GM18520 (cell line): Measurements from ENCODE around the gene ACBD6.

Source experiments
- ATAC-seq: cut with Tn5 transposase; IDR thresholded peaks from one replicate; pipeline ENCODE4 v1.9.1; 2021; ENCODE audit not compliant: unreplicated experiment

Gene ACBD6

DNA sequence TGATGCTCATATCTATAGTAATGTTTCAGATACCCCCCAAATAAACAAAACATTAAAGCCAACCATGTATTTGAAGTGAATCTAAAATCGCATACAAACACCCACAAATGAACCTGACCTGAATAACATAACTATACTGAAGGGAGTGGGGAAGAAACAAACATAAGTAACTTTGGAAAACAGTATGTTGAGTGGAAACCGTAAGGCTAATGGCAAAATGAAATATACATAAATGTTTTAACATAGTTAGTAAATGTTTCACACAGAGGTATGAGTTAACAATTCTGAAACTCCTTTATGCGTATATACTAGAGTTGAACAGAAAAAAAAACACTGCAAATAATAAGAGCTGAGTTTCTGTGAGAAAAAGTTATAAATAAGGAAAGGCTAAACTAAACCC, 125.6 kb downstream of the ACBD6 start:
- no peak for ATAC-seq

DNA sequence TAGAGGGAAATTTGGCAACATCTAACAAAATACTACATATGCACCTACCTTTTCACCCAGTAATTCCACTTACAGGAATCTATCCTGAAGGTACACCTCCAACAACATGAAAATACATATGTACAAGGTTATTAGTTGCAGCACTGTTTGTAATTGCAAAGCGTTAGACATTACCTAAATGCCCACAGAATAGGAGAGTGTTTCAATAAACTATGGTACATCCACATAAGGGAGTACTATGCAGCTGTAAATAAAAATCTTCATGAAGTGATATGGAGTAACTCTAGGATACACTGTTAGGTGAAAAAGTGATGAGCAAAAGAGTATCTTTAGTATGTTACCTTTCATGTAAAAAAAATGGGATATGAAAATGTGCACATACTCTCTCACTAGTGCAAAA, 126.1 kb downstream of the ACBD6 start:
- ATAC-seq: no peak

DNA sequence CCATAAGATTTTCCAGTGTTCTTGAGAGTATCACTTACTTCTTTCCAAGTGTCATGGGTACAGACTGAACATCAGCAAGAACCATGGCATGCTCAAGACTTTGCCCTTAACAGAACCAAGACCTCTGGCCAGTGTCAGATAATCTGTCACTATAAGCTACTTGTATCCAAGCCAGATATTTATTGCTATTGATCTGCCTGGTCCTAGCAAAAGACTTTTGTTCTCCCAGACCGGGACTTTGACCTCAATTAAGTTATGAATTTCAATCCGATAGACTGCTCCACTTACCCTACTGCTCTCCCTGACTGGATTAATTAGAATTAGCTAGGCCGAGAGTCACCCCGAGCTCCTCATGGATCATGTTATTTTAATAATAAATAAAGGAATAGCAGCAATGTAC, 129.6 kb downstream of the ACBD6 start:
- no peak for ATAC-seq

DNA sequence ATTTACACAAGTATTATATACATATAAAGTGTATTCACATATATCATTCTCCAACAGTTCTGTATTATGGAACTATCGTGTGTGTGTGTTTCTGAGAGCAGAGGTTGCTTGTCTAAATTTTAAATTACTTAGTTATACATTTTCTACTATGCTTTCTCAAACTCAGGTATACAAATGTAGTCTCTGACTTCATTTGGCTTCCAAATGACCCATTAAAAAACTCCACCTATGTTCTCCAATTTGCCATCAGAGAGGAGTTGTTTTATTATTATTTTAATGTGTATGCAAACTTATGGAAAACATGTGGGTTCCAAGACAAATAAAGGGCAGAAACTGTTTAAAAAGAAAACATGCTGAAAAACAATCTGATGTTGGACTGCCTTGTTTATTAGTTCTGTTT, 131.8 kb downstream of the ACBD6 start:
- no peak for ATAC-seq

DNA sequence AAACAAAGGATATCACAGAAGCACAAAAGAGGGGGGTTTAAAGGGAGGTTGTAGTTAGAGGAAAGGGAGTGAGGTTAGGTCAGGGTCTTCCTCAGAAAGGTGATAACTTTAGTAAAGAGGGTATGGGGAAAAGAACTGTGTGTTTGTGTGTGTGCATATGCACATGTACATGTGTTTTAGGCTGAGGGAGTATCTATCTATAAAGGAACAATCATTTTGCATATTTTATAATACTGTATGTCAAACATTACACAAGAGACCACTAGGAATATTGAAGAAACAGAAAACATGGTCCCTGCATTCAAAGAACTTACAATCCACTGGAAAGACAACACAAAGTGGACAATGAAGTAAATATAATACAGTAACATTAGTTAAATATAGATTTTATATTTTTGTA, 132.2 kb downstream of the ACBD6 start:
- ATAC-seq: no peak

DNA sequence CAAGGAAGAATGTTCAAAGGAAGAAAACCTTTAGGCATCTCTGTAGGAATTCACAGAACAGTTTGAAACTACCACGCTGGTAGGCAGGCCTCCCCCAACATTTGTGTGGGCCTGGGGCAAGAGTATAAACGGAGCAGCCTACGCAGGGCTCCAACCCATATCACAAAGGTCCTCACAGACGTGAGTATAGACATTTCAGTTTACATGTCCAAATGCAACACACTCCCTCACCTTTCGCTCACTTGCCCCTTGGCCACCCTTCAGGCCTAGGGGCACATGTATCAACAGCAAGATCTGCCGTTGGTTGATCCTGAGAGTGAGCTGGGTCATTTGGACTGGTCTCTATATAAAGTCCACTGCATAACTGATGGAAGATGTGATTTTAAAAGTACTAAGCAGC, 133.3 kb downstream of the ACBD6 start:
- ATAC-seq: no peak

DNA sequence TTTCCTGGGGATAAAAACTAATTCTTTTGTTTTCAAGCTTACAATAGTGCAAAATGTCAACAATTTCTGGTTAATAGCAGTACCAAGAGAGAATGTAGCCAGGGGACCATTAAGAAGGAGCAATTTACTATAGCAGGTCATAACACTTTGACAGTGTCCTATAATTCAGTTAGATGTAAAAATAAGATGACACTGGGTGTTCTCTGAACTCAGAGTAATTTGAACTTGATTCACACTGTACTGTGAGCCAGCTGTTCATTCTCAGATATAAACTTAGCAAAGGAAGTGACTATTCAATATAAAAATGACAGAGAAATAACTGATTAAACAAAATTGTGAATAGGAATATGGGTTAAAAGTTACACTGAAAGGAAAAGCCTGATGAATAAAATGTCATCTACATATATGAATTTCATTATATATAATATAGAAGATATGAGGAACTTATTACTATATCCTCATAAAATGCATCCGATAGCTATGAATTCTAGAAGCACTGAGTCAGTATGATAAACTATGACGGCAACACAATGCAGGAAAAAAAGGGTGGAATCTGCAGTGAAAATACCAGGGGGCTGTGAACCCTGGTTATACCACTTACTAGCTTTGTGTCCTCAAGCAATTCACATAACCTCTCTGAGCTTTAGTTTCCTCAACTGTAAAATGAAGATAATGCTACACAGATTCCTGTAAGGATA, 135.9 kb downstream of the ACBD6 start:
- no peak for ATAC-seq

DNA sequence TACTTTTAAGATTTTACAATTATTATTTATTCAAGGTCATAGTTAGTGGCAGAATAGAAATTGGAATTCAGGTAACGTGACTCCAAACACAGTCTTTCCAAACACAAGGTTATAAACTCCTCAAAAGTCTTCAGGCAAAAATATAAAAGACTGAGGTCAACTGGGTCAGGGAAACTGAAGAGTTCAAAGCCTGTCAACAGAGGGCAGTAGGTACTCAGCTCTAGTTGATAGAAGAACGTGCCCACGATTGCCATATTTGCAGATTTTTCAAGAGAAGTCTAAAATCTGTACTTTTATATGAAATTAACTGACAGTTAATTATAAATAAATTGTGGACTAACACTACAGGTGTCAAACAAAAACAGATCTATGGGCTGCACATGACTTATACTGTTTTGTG, 137.3 kb downstream of the ACBD6 start:
- no peak for ATAC-seq

DNA sequence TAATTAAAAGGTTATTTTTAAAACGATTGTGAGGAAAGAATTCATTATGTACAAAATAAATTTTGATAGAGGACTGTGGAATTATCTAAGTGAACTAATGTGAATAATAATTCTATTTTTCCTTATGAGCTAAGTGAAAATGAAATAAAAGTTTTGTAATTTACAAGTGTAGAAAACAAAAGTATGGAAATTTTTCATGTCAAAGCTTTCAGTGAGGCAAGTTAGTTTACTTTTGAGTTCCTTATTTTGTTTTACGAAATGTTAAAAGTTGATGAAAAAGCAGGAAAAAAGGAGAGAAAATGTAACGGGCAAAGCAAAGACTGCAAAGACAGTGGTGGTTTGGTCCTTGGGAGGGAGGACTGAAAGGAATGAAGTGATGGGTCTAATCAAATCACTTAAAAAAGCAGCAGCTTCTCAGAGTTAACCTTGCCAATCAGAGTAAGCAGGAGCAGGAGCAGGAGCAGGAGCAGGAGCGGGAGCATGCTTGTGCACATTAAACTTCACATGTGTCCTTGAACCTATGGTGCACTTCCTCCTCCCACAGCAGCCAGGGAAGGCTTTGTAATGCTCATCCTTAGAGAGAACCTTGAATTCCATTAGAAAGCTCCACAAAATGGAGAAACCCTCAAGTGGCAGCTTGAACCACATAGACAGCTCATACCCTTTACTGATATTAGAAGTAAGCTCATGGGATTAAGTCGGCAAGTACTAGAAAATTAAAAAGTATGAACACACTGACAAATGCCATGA, 139.0 kb downstream of the ACBD6 start:
- ATAC-seq: no peak

DNA sequence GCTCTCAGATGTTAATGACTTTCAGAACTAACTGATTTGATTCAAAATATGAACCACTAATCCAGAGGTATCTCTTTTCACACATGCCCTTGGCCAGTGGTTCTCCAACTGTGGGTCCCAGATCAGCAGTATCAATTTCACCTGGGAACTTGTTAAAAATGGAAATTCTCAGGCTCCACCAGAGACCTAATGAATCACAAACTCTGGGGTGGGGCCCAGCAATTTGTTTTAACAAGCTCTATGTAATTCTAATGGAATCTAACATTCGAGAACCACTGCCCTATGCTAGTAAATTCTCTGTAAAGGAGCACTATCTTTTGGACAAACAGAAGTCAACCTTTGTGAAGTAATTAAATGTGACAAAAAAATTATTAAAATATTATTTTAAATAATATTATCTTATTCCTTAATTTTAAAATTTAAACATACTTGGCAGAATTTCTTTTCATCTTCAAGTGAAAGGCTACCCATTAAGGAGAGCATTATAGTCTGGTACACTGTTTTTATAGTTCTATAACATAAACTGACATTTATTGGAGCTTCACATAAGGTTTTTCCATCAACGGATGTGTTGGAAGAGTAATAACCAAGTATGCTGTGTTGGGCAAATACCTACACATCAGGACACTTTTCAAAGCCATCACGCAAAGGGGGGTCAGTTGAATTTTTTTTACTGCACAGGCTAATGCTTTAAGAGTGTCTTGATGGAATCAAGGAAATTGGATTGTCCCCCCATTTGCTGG, 141.9 kb downstream of the ACBD6 start:
- no peak for ATAC-seq

DNA sequence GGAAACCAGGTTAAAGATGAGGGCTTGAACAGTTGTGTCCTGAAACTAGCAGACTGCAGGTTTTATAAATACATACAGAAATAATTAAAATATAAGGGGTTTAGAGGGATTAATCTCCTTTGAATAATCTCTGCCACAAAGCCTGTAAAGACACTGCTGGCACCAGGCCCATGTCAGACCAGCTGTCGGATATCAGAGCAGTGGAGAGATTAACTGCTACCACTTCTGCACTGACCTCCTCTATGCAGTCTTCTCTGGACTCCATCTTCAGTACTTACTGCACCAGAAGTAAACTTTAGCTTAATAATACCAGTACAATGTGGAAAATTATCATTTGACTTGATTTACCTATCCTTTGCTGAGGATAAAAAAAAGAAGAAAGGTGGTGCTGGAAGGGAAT, 143.7 kb downstream of the ACBD6 start:
- ATAC-seq: no peak

DNA sequence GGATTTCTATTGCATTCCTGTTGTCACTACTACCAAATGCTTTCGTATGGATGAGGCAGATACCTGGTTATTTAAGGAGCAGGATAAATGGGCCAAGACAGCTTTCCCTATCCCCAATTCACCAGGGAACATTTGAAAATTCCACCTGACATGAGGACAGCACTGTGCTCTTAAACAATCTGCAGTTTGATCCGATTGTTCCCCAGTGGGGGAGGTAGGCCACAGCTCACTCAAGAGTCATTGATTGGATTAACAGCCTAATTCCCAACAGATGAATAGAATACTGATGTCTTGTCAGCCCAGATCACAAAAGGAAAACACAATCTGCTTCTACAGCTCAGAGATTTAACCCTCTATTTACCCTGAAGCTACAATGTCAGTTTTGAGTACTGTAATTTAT, 148.4 kb downstream of the ACBD6 start:
- ATAC-seq: no peak

DNA sequence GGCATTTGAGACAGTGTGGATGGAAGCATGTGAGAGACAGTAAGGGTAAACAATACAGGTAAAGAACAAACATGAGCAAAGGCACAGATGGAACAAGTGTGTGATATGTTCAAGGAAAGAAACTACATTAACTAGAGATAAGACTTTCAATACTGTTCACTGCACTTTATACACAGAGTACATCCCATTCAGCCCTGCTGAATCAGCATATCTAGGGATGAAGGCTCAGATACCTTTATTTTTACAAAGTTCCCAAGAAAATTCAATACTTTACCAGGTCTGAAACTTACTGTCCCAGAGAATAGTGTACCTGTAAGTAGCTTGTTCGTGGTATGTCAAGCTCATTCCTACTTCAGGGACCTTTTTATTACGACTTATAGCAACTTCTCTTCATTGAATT, 149.8 kb downstream of the ACBD6 start:
- no peak for ATAC-seq

DNA sequence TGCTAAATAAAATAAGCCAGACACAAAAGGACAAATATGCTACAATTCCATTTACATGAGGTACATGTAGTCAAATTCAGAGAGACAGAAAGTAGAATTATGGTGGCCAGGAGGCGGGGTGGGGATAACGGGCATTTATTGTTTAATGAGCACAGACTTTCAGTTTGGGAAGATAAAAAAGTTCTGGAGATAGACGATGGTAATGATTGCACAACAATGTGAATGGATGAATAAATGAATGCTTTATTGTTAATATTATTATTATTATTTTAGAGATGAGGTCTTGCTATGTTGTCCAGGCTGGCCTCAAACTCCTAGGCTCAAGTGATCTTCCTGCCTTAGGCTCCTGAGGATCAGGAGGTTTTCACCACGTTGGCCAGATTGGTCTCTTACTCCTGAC, 150.4 kb downstream of the ACBD6 start:
- ATAC-seq: no peak

DNA sequence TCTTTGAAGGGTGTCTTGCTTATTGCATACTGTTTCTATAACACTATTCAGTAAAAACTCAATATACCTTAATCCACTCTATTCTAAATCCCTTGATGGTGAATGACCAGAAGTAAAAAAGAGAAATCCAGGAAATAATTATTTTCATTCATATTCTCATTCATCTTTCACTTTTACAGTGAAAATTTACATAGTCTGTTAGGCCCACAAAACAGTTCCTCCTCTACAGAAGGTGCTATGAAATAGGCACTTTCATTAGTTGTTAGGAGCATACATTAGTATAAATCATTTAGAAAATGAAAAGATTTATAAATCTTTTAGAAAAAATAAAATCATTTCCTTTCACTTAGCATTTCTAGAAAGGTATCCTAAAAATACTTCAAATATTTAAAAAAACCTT, 157.2 kb downstream of the ACBD6 start:
- no peak for ATAC-seq

DNA sequence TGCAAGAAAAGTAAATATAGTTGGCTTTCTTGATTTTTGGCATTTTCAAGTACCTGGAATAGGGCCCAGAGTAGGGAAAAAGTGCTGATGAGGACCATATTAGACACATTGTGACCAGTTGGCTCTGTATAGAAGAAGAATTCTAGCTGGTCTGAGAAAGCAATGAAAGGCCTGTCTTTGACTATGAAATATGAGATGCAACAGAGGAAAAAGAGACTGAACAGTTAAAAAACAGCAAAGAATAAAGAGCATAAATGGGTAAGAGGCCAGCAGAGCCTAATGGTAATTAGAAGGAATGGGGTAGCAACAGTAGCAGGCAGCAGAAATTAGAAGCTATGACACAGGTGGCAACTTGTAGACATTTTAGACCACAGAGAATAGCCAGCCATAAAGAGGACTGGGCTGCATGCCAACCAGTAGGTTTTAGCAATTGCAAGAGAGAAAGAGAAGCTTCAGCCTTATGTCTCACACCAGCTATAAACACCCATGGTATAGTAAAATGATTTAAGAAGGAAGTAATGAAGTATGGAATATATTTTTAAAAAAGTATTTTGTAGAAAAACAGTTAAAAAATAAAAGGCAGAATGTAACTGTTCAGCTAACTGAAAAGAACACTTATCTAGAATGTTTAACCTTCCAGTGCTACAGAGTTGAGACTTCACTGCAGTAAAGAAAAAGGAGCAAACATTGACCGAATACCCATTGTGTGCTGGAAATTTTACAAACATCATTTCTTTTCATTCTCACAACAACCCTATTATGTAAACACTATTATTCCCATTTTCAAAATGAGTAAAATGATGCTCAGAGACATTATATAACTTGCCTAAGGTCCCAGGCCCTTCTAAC, 158.2 kb downstream of the ACBD6 start:
- ATAC-seq: peak; percentile 70

DNA sequence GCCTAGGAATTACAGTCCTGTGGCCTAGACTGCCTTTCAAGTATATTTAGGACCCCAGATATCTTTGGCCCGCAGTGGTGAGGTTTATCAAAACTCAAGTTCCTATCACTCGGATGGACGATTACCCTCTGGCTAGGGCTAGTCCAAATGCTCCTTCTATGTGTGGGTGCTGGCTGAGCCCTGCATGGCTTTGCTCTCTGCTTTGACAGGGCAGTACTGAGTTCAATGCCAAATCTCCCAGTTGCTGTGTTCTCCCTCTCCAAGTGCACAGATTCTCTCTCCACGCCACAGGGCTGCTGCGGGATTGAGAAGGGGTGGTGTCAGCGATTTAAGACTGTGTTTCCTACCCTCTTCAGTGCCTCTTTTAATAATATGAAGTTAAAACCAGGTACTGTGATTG, 175.3 kb downstream of the ACBD6 start:
- ATAC-seq: no peak

DNA sequence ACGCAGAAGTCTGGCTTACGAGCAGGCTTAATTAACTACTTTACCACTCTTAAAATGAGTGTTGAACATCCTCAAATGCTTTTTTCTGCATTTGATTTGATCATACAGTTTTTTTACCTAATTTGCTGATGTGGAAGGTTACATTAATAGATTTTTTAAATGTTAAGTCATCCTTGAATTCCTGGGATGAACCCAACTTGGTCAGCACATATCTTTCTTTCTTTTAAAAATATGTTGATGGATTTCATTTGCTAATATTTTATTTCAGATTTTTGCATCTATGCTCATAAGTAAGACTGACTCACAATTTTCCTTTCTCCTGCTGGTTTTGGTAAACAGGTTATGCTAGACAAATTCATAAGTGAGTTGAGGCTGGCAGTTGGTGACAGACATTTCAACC, 189.5 kb downstream of the ACBD6 start:
- ATAC-seq: no peak

DNA sequence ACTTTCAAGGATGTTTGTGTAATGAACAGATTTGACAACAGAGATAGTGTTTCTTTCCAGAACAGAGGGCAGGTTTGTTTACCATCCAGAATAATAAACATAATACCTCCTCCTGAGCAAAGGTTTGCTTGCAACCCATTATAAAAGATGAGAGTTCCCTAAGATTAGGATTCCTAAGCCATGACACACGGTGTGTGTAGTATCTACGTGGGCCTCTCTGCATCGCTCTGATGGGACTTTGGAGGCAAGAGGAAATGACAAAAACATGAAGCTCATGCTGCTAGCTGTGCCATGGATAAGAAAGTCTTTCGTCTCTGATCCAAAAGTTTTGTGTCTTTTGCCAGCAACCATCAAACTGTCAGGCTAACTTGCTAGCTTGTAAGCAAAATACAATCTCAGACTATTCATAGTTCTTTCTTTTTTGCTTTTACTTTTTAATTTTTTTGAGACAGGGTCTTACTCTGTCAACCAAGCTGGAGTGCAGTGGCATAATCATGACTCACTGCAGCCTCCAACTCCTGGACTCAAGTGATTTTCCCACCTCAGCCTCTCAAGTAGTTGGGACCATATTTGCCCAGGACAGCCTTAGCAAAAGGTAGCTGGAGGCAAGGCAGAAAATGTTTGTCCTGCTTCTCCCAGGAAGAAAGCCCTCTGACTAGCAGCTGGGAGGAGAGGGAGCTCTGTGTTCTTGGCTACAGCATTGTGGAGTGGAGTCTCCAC, 191.2 kb downstream of the ACBD6 start:
- no peak for ATAC-seq

DNA sequence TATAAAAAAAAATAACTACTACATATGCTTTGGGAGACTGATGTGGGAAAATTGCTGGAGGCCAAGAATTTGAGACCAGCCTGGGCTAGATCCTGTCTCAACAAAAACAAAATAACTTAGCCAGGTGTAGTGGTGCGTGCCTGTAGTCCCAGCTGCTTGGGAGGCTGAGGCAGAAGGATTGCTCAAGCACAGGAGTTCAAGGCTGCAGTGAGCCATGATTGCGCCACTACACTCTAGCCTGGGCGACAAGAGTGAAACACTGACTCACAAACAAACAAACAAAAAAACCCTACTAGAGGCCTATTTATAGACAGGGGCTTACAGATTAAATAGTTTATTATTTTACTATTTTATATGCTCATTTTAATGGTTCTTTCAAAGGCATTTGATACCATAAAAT, 192.3 kb downstream of the ACBD6 start:
- no peak for ATAC-seq

DNA sequence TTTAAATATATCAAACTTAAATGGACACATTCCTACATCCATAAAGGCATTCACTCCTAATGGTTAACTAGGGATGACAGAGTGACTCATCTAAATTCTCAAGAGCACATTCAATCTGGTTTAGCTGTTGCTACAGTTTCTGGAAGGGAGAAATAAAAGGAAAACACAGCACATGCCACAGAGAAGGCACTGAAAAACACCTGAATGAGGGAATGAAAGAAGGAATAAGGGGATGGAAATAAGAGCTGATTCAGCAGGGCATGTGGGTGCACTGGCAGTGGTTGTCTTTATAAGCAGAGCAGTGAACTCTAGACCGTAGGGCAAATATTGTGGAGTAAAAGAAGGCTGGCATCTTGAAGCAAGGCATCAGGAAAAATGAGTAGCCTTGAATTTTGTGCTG, 193.0 kb downstream of the ACBD6 start:
- ATAC-seq: no peak
